RWPE2 (cell line): ENCODE measurements around the gene NR2F1-AS1.
"Not testable (repeated sequence)": the region's sequence is repeated elsewhere in the genome, so short reads cannot be mapped to it uniquely, and the experiment has no call there.

ENCODE experiments used
- ATAC-seq: fragments of 200-7000 bp; cut with Tn5 transposase; 3 replicates; pipeline ENCODE4 v1.9.1; 2021; ENCODE audit warnings: low read depth
- DNase-seq: peaks from one replicate; pipeline ENCODE4 v3.0.0-alpha.2; 2020; ENCODE audit warnings: low spot score
- H3K27ac ChIP-seq: fragments of 450-650 bp; 2 replicates; pipeline ENCODE4 v1.5.1; 2017; ENCODE audit warnings: mild to moderate bottlenecking; ENCODE audit not compliant: poor library complexity, severe bottlenecking
- H3K27me3 ChIP-seq: fragments of 250-450 bp; sonication (Bioruptor Pico); 2 replicates; pipeline ENCODE4 v1.5.1; 2021; ENCODE audit warnings: mild to moderate bottlenecking, moderate library complexity; ENCODE audit not compliant: insufficient read depth, poor library complexity, severe bottlenecking
- H3K36me3 ChIP-seq: fragments of 250-450 bp; sonication (Bioruptor Pico); 2 replicates; pipeline ENCODE4 v1.5.1; 2020; ENCODE audit warnings: low read depth, mild to moderate bottlenecking, moderate library complexity
- H3K4me1 ChIP-seq: fragments of 250-450 bp; sonication (Bioruptor Pico); 2 replicates; pipeline ENCODE4 v1.5.1; 2021; ENCODE audit warnings: mild to moderate bottlenecking, moderate library complexity; ENCODE audit not compliant: insufficient read depth, poor library complexity, severe bottlenecking
- H3K4me3 ChIP-seq: fragments of 250-450 bp; sonication (Bioruptor Pico); 2 replicates; pipeline ENCODE4 v1.5.1; 2021; ENCODE audit warnings: mild to moderate bottlenecking, moderate library complexity; ENCODE audit not compliant: severe bottlenecking
- H3K9me3 ChIP-seq: fragments of 250-450 bp; sonication (Bioruptor Pico); 2 replicates; pipeline ENCODE4 v1.5.1; 2021; ENCODE audit warnings: mild to moderate bottlenecking, moderate library complexity; ENCODE audit not compliant: severe bottlenecking
- TF ChIP-seq, protein P1 (sequence below): fragments of 450-650 bp; IDR thresholded peaks from one replicate; pipeline ENCODE4 v1.5.1; 2017; ENCODE audit warnings: mild to moderate bottlenecking, moderate library complexity; ENCODE audit not compliant: poor library complexity, severe bottlenecking

Gene NR2F1-AS1

DNA sequence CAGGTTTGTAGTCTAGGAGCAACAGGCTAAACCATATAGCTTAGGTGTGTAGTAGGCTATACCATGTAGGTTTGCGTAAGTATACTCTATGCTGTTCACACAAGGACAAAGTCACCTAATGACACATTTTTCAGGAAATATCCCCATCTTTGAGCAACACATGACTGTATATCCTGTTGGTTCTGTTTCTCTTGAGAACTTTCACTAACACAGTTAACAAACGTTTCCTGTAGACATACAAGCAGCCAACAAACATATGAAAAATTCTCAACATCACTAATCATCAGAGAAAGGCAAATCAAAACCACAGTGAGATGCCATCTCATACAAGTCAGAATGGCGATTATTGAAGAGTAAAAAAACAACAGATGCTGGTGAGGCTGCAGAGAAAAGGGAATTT is 68.2 kb downstream of the NR2F1-AS1 start:
- Histone ChIP-seq H3K4me1 (peaks cover 8% of the 10 kb centered on the region), H3K9me3 (no peaks in the 10 kb centered on the region), H3K27ac (peak overlapping the region; percentile 9), H3K36me3 (no peaks in the 10 kb centered on the region), H3K4me3 (no peak overlapping the region), H3K27me3 (no peaks in the 10 kb centered on the region)
- ATAC-seq (peak; percentile 57; the same call in 2 of the 3 replicates), DNase-seq (no peak)
- TF ChIP-seq, protein P1, sequence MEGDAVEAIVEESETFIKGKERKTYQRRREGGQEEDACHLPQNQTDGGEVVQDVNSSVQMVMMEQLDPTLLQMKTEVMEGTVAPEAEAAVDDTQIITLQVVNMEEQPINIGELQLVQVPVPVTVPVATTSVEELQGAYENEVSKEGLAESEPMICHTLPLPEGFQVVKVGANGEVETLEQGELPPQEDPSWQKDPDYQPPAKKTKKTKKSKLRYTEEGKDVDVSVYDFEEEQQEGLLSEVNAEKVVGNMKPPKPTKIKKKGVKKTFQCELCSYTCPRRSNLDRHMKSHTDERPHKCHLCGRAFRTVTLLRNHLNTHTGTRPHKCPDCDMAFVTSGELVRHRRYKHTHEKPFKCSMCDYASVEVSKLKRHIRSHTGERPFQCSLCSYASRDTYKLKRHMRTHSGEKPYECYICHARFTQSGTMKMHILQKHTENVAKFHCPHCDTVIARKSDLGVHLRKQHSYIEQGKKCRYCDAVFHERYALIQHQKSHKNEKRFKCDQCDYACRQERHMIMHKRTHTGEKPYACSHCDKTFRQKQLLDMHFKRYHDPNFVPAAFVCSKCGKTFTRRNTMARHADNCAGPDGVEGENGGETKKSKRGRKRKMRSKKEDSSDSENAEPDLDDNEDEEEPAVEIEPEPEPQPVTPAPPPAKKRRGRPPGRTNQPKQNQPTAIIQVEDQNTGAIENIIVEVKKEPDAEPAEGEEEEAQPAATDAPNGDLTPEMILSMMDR: no peak

DNA sequence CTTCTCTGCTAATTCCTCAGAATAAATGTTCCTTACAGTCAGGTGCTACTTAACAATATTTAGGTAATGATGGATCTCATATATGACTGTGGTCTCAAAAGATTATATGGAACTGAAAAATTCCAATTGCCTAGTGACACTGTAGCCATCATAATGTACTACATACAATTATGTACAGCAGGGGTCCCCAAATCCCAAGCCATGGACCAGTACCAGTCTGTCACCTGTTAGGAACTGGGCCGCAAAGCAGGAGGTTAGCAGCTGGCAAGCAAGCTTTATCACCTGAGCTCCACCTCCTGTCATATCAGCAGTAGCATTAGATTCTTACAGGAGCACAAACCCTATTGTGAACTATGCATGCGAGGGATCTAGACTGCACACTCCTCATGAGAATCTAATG is 69.6 kb downstream of the NR2F1-AS1 start:
- H3K27me3 ChIP-seq: no peaks in the 10 kb centered on the region
- H3K4me1 ChIP-seq: peaks cover 8% of the 10 kb centered on the region
- no peak overlapping the region for H3K27ac ChIP-seq
- TF ChIP-seq, protein P1: no peak
- H3K4me3 ChIP-seq: no peak overlapping the region
- DNase-seq (no peak), ATAC-seq (no peak)
- no peaks in the 10 kb centered on the region for H3K9me3 ChIP-seq
- H3K36me3 ChIP-seq: no peaks in the 10 kb centered on the region

GRCh38 chr5:93510626-93511380 is 70.2 kb downstream of the NR2F1-AS1 start:
- H3K27me3 ChIP-seq: no peaks in the 10 kb centered on the region
- DNase-seq (no peak), ATAC-seq (no peak)
- no peaks in the 10 kb centered on the region for H3K36me3 ChIP-seq
- H3K9me3 ChIP-seq: no peaks in the 10 kb centered on the region
- no peak overlapping the region for H3K4me3 ChIP-seq
- peaks cover 8% of the 10 kb centered on the region for H3K4me1 ChIP-seq
- TF ChIP-seq, protein P1: no peak
- H3K27ac ChIP-seq: no peak overlapping the region

- not testable (repeated sequence) for ATAC-seq, H3K9me3 ChIP-seq, H3K4me1 ChIP-seq
Measured at GRCh38 chr5:93505553-93505952, 75.5 kb downstream of the NR2F1-AS1 start.

GRCh38 chr5:93503598-93504067 is 77.4 kb downstream of the NR2F1-AS1 start:
- H3K4me3 ChIP-seq: no peak overlapping the region
- DNase-seq (no peak), ATAC-seq (peak; percentile 100)
- TF ChIP-seq, protein P1: no peak
- peak overlapping the region; percentile 22 for H3K27ac ChIP-seq
- H3K36me3 ChIP-seq: no peaks in the 10 kb centered on the region
- H3K4me1 ChIP-seq: peaks cover 7% of the 10 kb centered on the region
- no peaks in the 10 kb centered on the region for H3K9me3 ChIP-seq
- H3K27me3 ChIP-seq: no peaks in the 10 kb centered on the region

More at GRCh38 chr5:93505553-93505952, 75.5 kb downstream of the NR2F1-AS1 start:
- H3K27ac ChIP-seq, H3K4me3 ChIP-seq, H3K36me3 ChIP-seq, DNase-seq, H3K27me3 ChIP-seq: not testable (repeated sequence)
